GM12892 (cell line): ENCODE measurements around the gene TMED6.

Source experiments
- POLR2A ChIP-seq: IDR thresholded peaks from 2 replicates; pipeline ENCODE4 v1.6.1; 2011; ENCODE audit warnings: low read depth, low read length, control low read depth
- TAF1 ChIP-seq: IDR thresholded peaks from 2 replicates; pipeline ENCODE4 v1.6.1; 2011; ENCODE audit warnings: low read depth, mild to moderate bottlenecking, control low read depth, low read length, borderline replicate concordance

DNA sequence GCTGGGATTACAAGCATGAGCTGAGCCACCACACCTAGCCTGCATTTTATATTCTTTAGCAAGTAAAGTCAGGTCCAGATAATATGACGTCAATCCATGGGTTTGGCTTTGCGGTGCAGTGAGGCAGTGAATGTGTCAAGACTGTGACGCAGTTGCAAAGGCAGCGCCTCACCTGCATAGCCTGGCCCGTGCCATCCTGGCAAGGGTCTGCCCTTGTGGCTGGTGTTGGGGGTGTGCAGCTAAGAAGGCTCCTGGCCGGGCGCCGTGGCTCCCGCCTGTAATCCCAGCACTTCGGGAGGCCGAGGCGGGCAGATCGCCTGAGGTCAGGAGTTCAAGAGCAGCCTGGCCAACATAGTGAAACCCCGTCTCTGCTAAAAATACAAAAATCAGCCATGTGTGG is 28.2 kb downstream of the TMED6 start:
- no peak for TF ChIP-seq POLR2A
- no peak for TF ChIP-seq TAF1
